ENCODE results near the gene IGDCC3.

DNA sequence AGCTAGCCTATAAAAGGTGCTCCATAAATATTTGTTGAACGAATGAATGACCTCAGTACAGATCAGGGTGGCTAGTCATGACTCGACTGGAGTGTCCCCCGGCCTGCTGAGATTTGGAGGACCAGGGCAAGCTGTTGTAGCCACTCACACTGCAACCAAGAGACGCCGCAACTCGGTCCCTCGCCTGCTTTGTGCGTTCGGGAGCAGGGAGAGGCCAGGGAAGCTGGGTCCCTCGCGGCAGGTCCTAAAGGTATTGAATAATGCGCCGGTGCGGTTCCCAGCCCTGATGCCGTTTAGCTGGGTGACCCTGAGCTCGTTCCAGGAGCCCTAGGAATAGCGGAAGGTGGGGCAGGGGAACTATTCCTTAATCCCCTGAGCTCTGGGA is 43.2 kb upstream of the IGDCC3 start:
- TF ChIP-seq GATA2 (IDR thresholded peaks at IDR 0.05; ENCODE audit: insufficient read depth, insufficient read length, low read depth, low read length) = no peak
- no peak for TF ChIP-seq POLR2AphosphoS5 (IDR thresholded peaks at IDR 0.05; ENCODE audit: insufficient read depth, low read depth, low read length)
- no peak for TF ChIP-seq MYC (IDR thresholded peaks at IDR 0.05; ENCODE audit: low read depth, low read length)
- TF ChIP-seq, protein P1, sequence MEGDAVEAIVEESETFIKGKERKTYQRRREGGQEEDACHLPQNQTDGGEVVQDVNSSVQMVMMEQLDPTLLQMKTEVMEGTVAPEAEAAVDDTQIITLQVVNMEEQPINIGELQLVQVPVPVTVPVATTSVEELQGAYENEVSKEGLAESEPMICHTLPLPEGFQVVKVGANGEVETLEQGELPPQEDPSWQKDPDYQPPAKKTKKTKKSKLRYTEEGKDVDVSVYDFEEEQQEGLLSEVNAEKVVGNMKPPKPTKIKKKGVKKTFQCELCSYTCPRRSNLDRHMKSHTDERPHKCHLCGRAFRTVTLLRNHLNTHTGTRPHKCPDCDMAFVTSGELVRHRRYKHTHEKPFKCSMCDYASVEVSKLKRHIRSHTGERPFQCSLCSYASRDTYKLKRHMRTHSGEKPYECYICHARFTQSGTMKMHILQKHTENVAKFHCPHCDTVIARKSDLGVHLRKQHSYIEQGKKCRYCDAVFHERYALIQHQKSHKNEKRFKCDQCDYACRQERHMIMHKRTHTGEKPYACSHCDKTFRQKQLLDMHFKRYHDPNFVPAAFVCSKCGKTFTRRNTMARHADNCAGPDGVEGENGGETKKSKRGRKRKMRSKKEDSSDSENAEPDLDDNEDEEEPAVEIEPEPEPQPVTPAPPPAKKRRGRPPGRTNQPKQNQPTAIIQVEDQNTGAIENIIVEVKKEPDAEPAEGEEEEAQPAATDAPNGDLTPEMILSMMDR (IDR thresholded peaks at IDR 0.05; ENCODE audit: extremely low read depth in 1 of 2, insufficient read depth in 1 of 2, low read depth in 1 of 2, low read length in 2 of 2) = no peak
- TF ChIP-seq POLR2A (IDR thresholded peaks at IDR 0.05; ENCODE audit: low read depth, low read length) = no peak
- TF ChIP-seq EZH2 (IDR thresholded peaks at IDR 0.05; ENCODE audit: borderline replicate concordance, low read depth, low read length, severe bottlenecking) = no peak
- no peak for TF ChIP-seq FOS (IDR thresholded peaks at IDR 0.05; ENCODE audit: borderline replicate concordance, insufficient read depth, low read length)
